IMR-90 (cell line): ENCODE measurements around the gene PIAS4. TPM values are rescaled to one million over a fixed set of nuclear protein-coding genes. Genes with fewer than 3 reads are reported as not detected.
A peak's percentile ranks its signal among the peaks of the same experiment; 100 is the strongest.

Source experiments
- ATAC-seq: fragments of 200-7000 bp; cut with Tn5 transposase; 2 replicates; pipeline ENCODE4 v1.9.1; 2020; ENCODE audit warnings: low read depth, mild to moderate bottlenecking, moderate library complexity
- BruUV-seq: library from RNA; stranded (reverse); fragments of 400-500 nt; replicated peaks from 2 replicates; lab custom pipeline; 2021; lab: Mats Ljungman, UMichigan
- CTCF ChIA-PET: fragments of 300-600 bp; formaldehyde crosslinking; extraction: SDS; loops from one replicate; lab custom pipeline; 2021; ENCODE audit warnings: antibody characterized with exemption; lab: Yijun Ruan, JAX
- POLR2A ChIA-PET: fragments of 300-600 bp; sonication (Branson Sonifier 250); formaldehyde crosslinking; loops from one replicate; lab custom pipeline; 2022; ENCODE audit warnings: antibody characterized with exemption; ENCODE audit not compliant: unreplicated experiment; lab: Charles Lee
- DNase-seq: peaks from one replicate; pipeline ENCODE4 v3.0.0; 2013
- H2AFZ ChIP-seq: replicated peaks from 2 replicates; pipeline ENCODE3; 2013; ENCODE audit warnings: low read length, mild to moderate bottlenecking; ENCODE audit not compliant: poor library complexity
- H2AK5ac ChIP-seq: 2 replicates; pipeline ENCODE4 v1.6.1; 2013; ENCODE audit warnings: low read depth, low read length, inconsistent platforms
- H2AK9ac ChIP-seq: replicated peaks from 2 replicates; pipeline ENCODE3; 2013; ENCODE audit warnings: mild to moderate bottlenecking, low read depth, low read length, moderate library complexity; ENCODE audit not compliant: poor library complexity
- H2BK120ac ChIP-seq: 2 replicates; pipeline ENCODE4 v1.6.1; 2013; ENCODE audit warnings: low read depth, low read length, inconsistent platforms
- H2BK15ac ChIP-seq: 3 replicates; pipeline ENCODE4 v1.6.1; 2013; ENCODE audit warnings: low read depth, low read length, inconsistent platforms
- H2BK20ac ChIP-seq: 2 replicates; pipeline ENCODE4 v1.6.1; 2013; ENCODE audit warnings: low read depth, mild to moderate bottlenecking, inconsistent platforms, low read length, moderate library complexity
- H2BK5ac ChIP-seq: 2 replicates; pipeline ENCODE4 v1.6.1; 2013; ENCODE audit warnings: mild to moderate bottlenecking, low read depth, low read length, inconsistent platforms; ENCODE audit not compliant: poor library complexity, severe bottlenecking
- H3K14ac ChIP-seq: replicated peaks from 2 replicates; pipeline ENCODE4 v1.6.1; 2013; ENCODE audit warnings: low read depth, low read length, inconsistent platforms
- H3K18ac ChIP-seq: 2 replicates; pipeline ENCODE4 v1.6.1; 2013; ENCODE audit warnings: low read depth, low read length, control low read depth
- H3K23ac ChIP-seq: 2 replicates; pipeline ENCODE4 v1.6.1; 2013; ENCODE audit warnings: low read depth, low read length, inconsistent platforms
- H3K27ac ChIP-seq: 2 replicates; pipeline ENCODE4 v1.5.1; 2013; ENCODE audit warnings: mild to moderate bottlenecking, control low read depth, low read length; ENCODE audit not compliant: insufficient read depth
- H3K27me3 ChIP-seq: 2 replicates; pipeline ENCODE4 v1.6.1; 2013; ENCODE audit warnings: low read length; ENCODE audit not compliant: control insufficient read depth, insufficient read depth
- H3K36me3 ChIP-seq: 2 replicates; pipeline ENCODE4 v1.6.1; 2013; ENCODE audit warnings: low read length, mixed read lengths; ENCODE audit not compliant: control insufficient read depth, insufficient read depth
- H3K4ac ChIP-seq: 2 replicates; pipeline ENCODE4 v1.6.1; 2013; ENCODE audit warnings: low read depth, low read length, inconsistent platforms
- H3K4me1 ChIP-seq: 2 replicates; pipeline ENCODE4 v1.6.1; 2013; ENCODE audit warnings: low read length, mixed read lengths; ENCODE audit not compliant: control insufficient read depth, insufficient read depth
- H3K4me2 ChIP-seq: 2 replicates; pipeline ENCODE4 v1.6.1; 2013; ENCODE audit warnings: low read depth, mild to moderate bottlenecking, control low read depth, low read length, moderate library complexity
- H3K4me3 ChIP-seq: 2 replicates; pipeline ENCODE4 v1.5.1; 2013; ENCODE audit warnings: low read depth, mild to moderate bottlenecking, control low read depth, low read length, moderate library complexity; ENCODE audit not compliant: insufficient read depth
- H3K56ac ChIP-seq: 2 replicates; pipeline ENCODE4 v1.6.1; 2013; ENCODE audit warnings: low read length, inconsistent platforms; ENCODE audit not compliant: insufficient read depth; ENCODE audit errors: extremely low read depth
- H3K79me1 ChIP-seq, 2 experiments: 2 replicates each; pipeline ENCODE4 v1.6.1; 2013; ENCODE audit warnings: low read length in 2 of 2, inconsistent platforms in 1 of 2, low read depth in 1 of 2
- H3K9ac ChIP-seq: 2 replicates; pipeline ENCODE4 v1.6.1; 2013; ENCODE audit warnings: low read depth, low read length, control low read depth
- H3K9me1 ChIP-seq: 2 replicates; pipeline ENCODE4 v1.6.1; 2013; ENCODE audit warnings: low read length, inconsistent platforms; ENCODE audit not compliant: insufficient read depth
- H3K9me3 ChIP-seq: 2 replicates; pipeline ENCODE4 v1.6.1; 2013; ENCODE audit warnings: low read length; ENCODE audit not compliant: control insufficient read depth, insufficient read depth
- H4K20me1 ChIP-seq: 2 replicates; pipeline ENCODE4 v1.6.1; 2013; ENCODE audit warnings: low read length, inconsistent platforms; ENCODE audit not compliant: insufficient read depth
- H4K5ac ChIP-seq: 2 replicates; pipeline ENCODE4 v1.6.1; 2013; ENCODE audit warnings: mild to moderate bottlenecking, low read depth, low read length, control low read depth
- H4K8ac ChIP-seq, 2 experiments: 2 replicates each; pipeline ENCODE4 v1.6.1; 2013; ENCODE audit warnings: low read depth in 2 of 2, low read length in 2 of 2, control low read depth in 1 of 2, inconsistent platforms in 1 of 2
- H4K91ac ChIP-seq: 2 replicates; pipeline ENCODE4 v1.6.1; 2013; ENCODE audit warnings: low read depth, low read length, inconsistent platforms; ENCODE audit not compliant: insufficient read depth
- BHLHE40 ChIP-seq: fragments of 150-350 bp; IDR thresholded peaks from 2 replicates; pipeline ENCODE4 v1.6.1; 2016; ENCODE audit warnings: mild to moderate bottlenecking, low read depth, low read length
- CEBPB ChIP-seq: IDR thresholded peaks from 2 replicates; pipeline ENCODE4 v1.6.1; 2012; ENCODE audit warnings: low read depth, low read length, improper control_type of control experiment
- CTCF ChIP-seq: conservative IDR thresholded peaks from 2 replicates; pipeline ENCODE4 v1.5.1; 2012; ENCODE audit warnings: mild to moderate bottlenecking, low read depth, low read length, improper control_type of control experiment
- ELK1 ChIP-seq: fragments of 150-350 bp; IDR thresholded peaks from 2 replicates; pipeline ENCODE4 v1.6.1; 2016; ENCODE audit warnings: low read depth, mild to moderate bottlenecking, low read length, moderate library complexity, borderline replicate concordance
- FOS ChIP-seq: fragments of 150-350 bp; IDR thresholded peaks from 2 replicates; pipeline ENCODE4 v1.6.1; 2016; ENCODE audit warnings: low read depth, low read length
- MAFK ChIP-seq: IDR thresholded peaks from 2 replicates; pipeline ENCODE4 v1.6.1; 2012; ENCODE audit warnings: low read depth, low read length, improper control_type of control experiment
- MXI1 ChIP-seq: IDR thresholded peaks from 2 replicates; pipeline ENCODE4 v1.6.1; 2012; ENCODE audit warnings: low read depth, mild to moderate bottlenecking, low read length, moderate library complexity, borderline replicate concordance
- NFE2L2 ChIP-seq: fragments of 150-350 bp; IDR thresholded peaks from 2 replicates; pipeline ENCODE4 v1.6.1; 2016; ENCODE audit warnings: low read depth, mild to moderate bottlenecking, low read length
- POLR2A ChIP-seq: IDR thresholded peaks from 2 replicates; pipeline ENCODE4 v1.6.1; 2012; ENCODE audit warnings: mild to moderate bottlenecking, low read depth, low read length
- RAD21 ChIP-seq: IDR thresholded peaks from 2 replicates; pipeline ENCODE4 v1.6.1; 2012; ENCODE audit warnings: low read length, improper control_type of control experiment
- SMC3 ChIP-seq: fragments of 150-350 bp; IDR thresholded peaks from 2 replicates; pipeline ENCODE4 v1.6.1; 2016; ENCODE audit warnings: low read depth, mild to moderate bottlenecking, antibody characterized with exemption, low read length, moderate library complexity
- USF2 ChIP-seq: fragments of 150-350 bp; IDR thresholded peaks from 2 replicates; pipeline ENCODE4 v1.6.1; 2017; ENCODE audit warnings: mild to moderate bottlenecking, antibody characterized with exemption, low read length, low read depth
- WGBS, 2 experiments: methylation state at CpG; one replicate each; pipeline versions ENCODE4 v1.1.5 to v1.1.7; 2013; ENCODE audit warnings: missing lambda C conversion rate in 2 of 2; ENCODE audit not compliant: insufficient read length in 1 of 2; ENCODE audit errors: extremely low coverage in 2 of 2; 5-methylcytosine and 5-hydroxymethylcytosine counted together
- dilution Hi-C: fragments of 300-500 bp; cut with HindIII; formaldehyde crosslinking; loops from one replicate; pipeline ENCODE4 v1.14.3; 2018; ENCODE audit warnings: low sequenced_read_pairs; ENCODE audit not compliant: unreplicated experiment
- in situ Hi-C: fragments of 300-500 bp; cut with MboI; formaldehyde crosslinking; loops from 3 replicates; pipeline ENCODE4 v1.14.3; 2019; ENCODE audit warnings: low sequenced_read_pairs, inconsistent platforms, mixed read lengths
- intact Hi-C: fragments of 100-400 bp; cut with micrococcal nuclease; formaldehyde crosslinking; loops from 2 replicates; pipeline ENCODE4 v1.10.0; 2022
- polyA plus RNA-seq, 3 experiments: library from polyadenylated mRNA; depleted of rRNA; stranded (reverse); fragments of >200 nt; gene quantifications; 2 replicates each; pipeline ENCODE4 v1.2.3, GENCODE V29; 2012; ENCODE audit warnings: low replicate concordance in 1 of 3
- total RNA-seq: library from RNA; depleted of rRNA; stranded (reverse); fragments of >200 nt; gene quantifications from 2 replicates; pipeline ENCODE4 v1.2.3, GENCODE V29; 2012

The PIAS4 gene
- total and polyA plus RNA-seq, 2 of the 4 experiments (the other 2 are of a cell fraction): 12.1 to 13.6 TPM

- TF ChIP-seq NFE2L2 (no peak), SMC3 (no peak)
Measured at GRCh38 chr19:4058693-4059452, 51.3 kb downstream of the PIAS4 start (continued).

- Histone ChIP-seq H2AK9ac (peak overlapping the region; percentile 60), H2AK5ac (peak overlapping the region; percentile 31), H3K9me3 (no peaks in the 10 kb centered on the region), H3K4me3 (no peak overlapping the region), H3K79me1 (peaks cover 3 to 50% of the 10 kb centered on the region in 2 experiments; a peak in 3 of 4 replicates), H2BK120ac (no peak overlapping the region), H3K56ac (no peak overlapping the region), H2BK5ac (peak overlapping the region; percentile 90), H2BK15ac (no peak overlapping the region), H2BK20ac (no peak overlapping the region), H4K91ac (no peak overlapping the region), H3K4ac (peak overlapping the region; percentile 22), H3K27ac (peak overlapping the region; percentile 92), H2AFZ (no peak overlapping the region), H3K18ac (no peak overlapping the region), H3K4me2 (no peak overlapping the region), H3K4me1 (peaks cover 45% of the 10 kb centered on the region), H3K36me3 (peaks cover 32% of the 10 kb centered on the region), H3K27me3 (no peaks in the 10 kb centered on the region), H3K14ac (0 out of 2 replicates have a peak overlapping the region, but pooled peaks have one; percentile 18), H4K8ac (peak overlapping the region in 1 of 2 experiments; percentile 79; a peak in 1 of 4 replicates), H4K5ac (no peak overlapping the region), H3K23ac (peak overlapping the region; percentile 64; the same call in 1 of the 2 replicates), H4K20me1 (peaks cover 97% of the 10 kb centered on the region), H3K9me1 (no peaks in the 10 kb centered on the region), H3K9ac (peak overlapping the region; percentile 58; the same call in 1 of the 2 replicates)
- intact Hi-C loops: no loop called here
- no TSS peak for BruUV-seq
- no peak for ATAC-seq
- CTCF ChIA-PET: no interaction called here
- dilution Hi-C loops: no loop called here
- POLR2A ChIA-PET: no interaction called here
- no peak for TF ChIP-seq SMC3
- no peak for TF ChIP-seq BHLHE40
- no peak for TF ChIP-seq FOS
- TF ChIP-seq MXI1: no peak
- no peak for TF ChIP-seq NFE2L2
- TF ChIP-seq ELK1: no peak
- TF ChIP-seq USF2: no peak
- no peak for TF ChIP-seq POLR2A
- no peak for TF ChIP-seq CEBPB
- no peak for TF ChIP-seq RAD21
- TF ChIP-seq MAFK: no peak
- TF ChIP-seq CTCF: no peak
- no peak for DNase-seq
- WGBS, 2 experiments: 45% methylated on average over 4 of the region's 19 CpGs; no CpG with 5 or more reads in 1 of the 2 experiments
- in situ Hi-C loops: no loop called here
Measured at GRCh38 chr19:4059453-4059871, 51.9 kb downstream of the PIAS4 start.
